Small intestine (tissue), 7 donors: Measurements from ENCODE around the gene CIBAR2. TPM values are rescaled to one million over a fixed set of nuclear protein-coding genes. Genes with fewer than 3 reads are reported as not detected.
A peak's percentile ranks its signal among the peaks of the same experiment; 100 is the strongest.

Experiments used
- DNase-seq, 2 donors: peaks; one replicate each; pipeline versions ENCODE4 v3.0.0 to v3.0.0-alpha.2; 2013
- FAIRE-seq: peaks from 2 replicates; lab custom pipeline; 2012; peaks lifted over from hg19 to GRCh38; lab: Jason Lieb, UNC
- H3K27ac ChIP-seq, 3 donors: one replicate each; pipeline ENCODE4 v1.5.1; 2013; ENCODE audit warnings: low read length in 2 of 3, mild to moderate bottlenecking in 2 of 3, control low read depth in 1 of 3, inconsistent platforms in 1 of 3, low read depth in 1 of 3, moderate library complexity in 1 of 3
- H3K27me3 ChIP-seq, 3 donors: one replicate each; pipeline ENCODE4 v1.6.1; 2013; ENCODE audit warnings: low read length in 3 of 3, inconsistent platforms in 1 of 3; ENCODE audit not compliant: control insufficient read depth in 3 of 3, insufficient read depth in 3 of 3
- H3K36me3 ChIP-seq, 3 donors: one replicate each; pipeline ENCODE4 v1.6.1; 2013; ENCODE audit warnings: low read length in 3 of 3, inconsistent platforms in 1 of 3, low read depth in 1 of 3, mild to moderate bottlenecking in 1 of 3, moderate library complexity in 1 of 3; ENCODE audit not compliant: control insufficient read depth in 3 of 3, insufficient read depth in 2 of 3
- H3K4me1 ChIP-seq, 3 donors: one replicate each; pipeline ENCODE4 v1.6.1; 2013; ENCODE audit warnings: low read length in 2 of 3, inconsistent platforms in 1 of 3, low read depth in 1 of 3, mild to moderate bottlenecking in 1 of 3, moderate library complexity in 1 of 3; ENCODE audit not compliant: control insufficient read depth in 3 of 3, insufficient read depth in 2 of 3
- H3K4me3 ChIP-seq, 3 donors: one replicate each; pipeline ENCODE4 v1.5.1; 2013; ENCODE audit warnings: low read length in 3 of 3, control low read depth in 1 of 3, inconsistent platforms in 1 of 3, low read depth in 1 of 3, mild to moderate bottlenecking in 1 of 3, moderate library complexity in 1 of 3
- H3K9me3 ChIP-seq, 2 donors: one replicate each; pipeline ENCODE4 v1.6.1; 2013; ENCODE audit warnings: low read depth in 1 of 2, low read length in 1 of 2; ENCODE audit not compliant: control insufficient read depth in 2 of 2, insufficient read depth in 1 of 2
- WGBS, 3 donors: extraction: QIAGEN DNeasy Blood & Tissue Kit; methylation state at CpG; one replicate each; pipeline ENCODE4 v1.1.7; 2013; 5-methylcytosine and 5-hydroxymethylcytosine counted together
- polyA plus RNA-seq, 4 donors: library from polyadenylated mRNA; stranded (reverse) in 3 of 4; unstranded in 1 of 4; fragments of 200-250 nt in 3 of 4; fragments of 120-200 nt in 1 of 4; gene quantifications; one replicate each; pipeline versions ENCODE4 v1.2.1 to v1.2.3, GENCODE V29; 2013
- donor health status: healthy with polysubstance abuse.
- donor health status: control.
- donor health status: control.
- donor health status: Bipolar disorder and iron deficiency.
- donor health status: healthy.

CIBAR2 gene
- polyA plus RNA-seq, 4 donors, result 0.04 to 3.0 (median 0.19) TPM; not detected in 1

- H3K9me3 ChIP-seq, result no peaks in the 10 kb centered on the region
- 92 to 96% (median 93%) methylated on average over 8 of the region's 8 CpGs for WGBS, 3 donors
- no peak overlapping the region for H3K27ac ChIP-seq
- no peaks in the 10 kb centered on the region for H3K27me3 ChIP-seq
- no peak for FAIRE-seq
- no peak for DNase-seq
- peaks cover 0 to 5% (median 0%) of the 10 kb centered on the region in 3 donors for H3K4me1 ChIP-seq
- H3K4me3 ChIP-seq, result no peak overlapping the region
- peaks cover 3 to 47% (median 7%) of the 10 kb centered on the region in 3 donors for H3K36me3 ChIP-seq
These were observed 43.5 kb downstream of the CIBAR2 start for GRCh38 chr16:85068746-85069145.

DNA sequence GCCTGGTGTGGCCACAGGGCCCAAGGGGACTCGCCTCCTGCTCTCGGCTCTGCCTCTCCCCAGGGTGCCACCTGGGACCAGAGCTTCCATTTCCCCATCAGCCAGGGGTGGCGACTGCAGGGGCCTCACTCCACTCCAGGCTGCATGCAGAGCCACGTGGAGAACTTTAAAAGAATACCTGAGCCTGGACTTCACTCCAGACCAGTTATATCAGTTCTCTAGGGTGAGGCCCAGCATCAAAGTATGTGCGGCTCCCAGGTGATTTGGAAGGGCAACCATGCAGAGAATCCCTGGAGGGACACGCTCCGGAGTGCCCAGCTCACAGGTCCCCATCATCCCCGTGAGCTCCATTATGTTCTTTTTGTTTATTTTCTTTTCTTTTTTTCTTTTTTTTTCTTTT lies 44.8 kb downstream of the CIBAR2 start:
- no peaks in the 10 kb centered on the region for H3K9me3 ChIP-seq
- no peak overlapping the region for H3K4me3 ChIP-seq
- WGBS, 3 donors, result 75 to 88% (median 88%) methylated on average over 8 of the region's 8 CpGs
- peaks cover 0 to 5% (median 0%) of the 10 kb centered on the region in 3 donors for H3K4me1 ChIP-seq
- no peak overlapping the region for H3K27ac ChIP-seq
- DNase-seq (peak in 1 of 2 donors; percentile 42), FAIRE-seq (no peak)
- H3K27me3 ChIP-seq, result no peaks in the 10 kb centered on the region
- H3K36me3 ChIP-seq, result peaks cover 3 to 34% (median 4%) of the 10 kb centered on the region in 3 donors

- Histone ChIP-seq H3K9me3 (no peaks in the 10 kb centered on the region), H3K27ac (no peak overlapping the region), H3K4me1 (peaks cover 0 to 5% (median 0%) of the 10 kb centered on the region in 3 donors), H3K27me3 (no peaks in the 10 kb centered on the region), H3K4me3 (no peak overlapping the region), H3K36me3 (peaks cover 2 to 34% (median 4%) of the 10 kb centered on the region in 3 donors)
- FAIRE-seq, result no peak
- DNase-seq, result no peak
- 93 to 96% (median 95%) methylated on average over 18 of the region's 18 CpGs for WGBS, 3 donors
These were observed 45.2 kb downstream of the CIBAR2 start for GRCh38 chr16:85067024-85067423.

- FAIRE-seq (no peak), DNase-seq (no peak)
- peaks cover 0 to 5% (median 0%) of the 10 kb centered on the region in 3 donors for H3K4me1 ChIP-seq
- H3K36me3 ChIP-seq, result peaks cover 0 to 33% (median 4%) of the 10 kb centered on the region in 3 donors
- WGBS, 3 donors, result 84 to 93% (median 90%) methylated on average over 12 of the region's 12 CpGs
- no peak overlapping the region for H3K27ac ChIP-seq
- H3K27me3 ChIP-seq, result no peaks in the 10 kb centered on the region
- H3K4me3 ChIP-seq, result no peak overlapping the region
- no peaks in the 10 kb centered on the region for H3K9me3 ChIP-seq
These were observed 45.9 kb downstream of the CIBAR2 start for GRCh38 chr16:85066346-85066885.

- peaks cover 0 to 5% (median 0%) of the 10 kb centered on the region in 3 donors for H3K4me1 ChIP-seq
- H3K27ac ChIP-seq, result no peak overlapping the region
- H3K9me3 ChIP-seq, result no peaks in the 10 kb centered on the region
- WGBS, 3 donors, result 90 to 96% (median 96%) methylated on average over 13 of the region's 13 CpGs
- H3K4me3 ChIP-seq, result no peak overlapping the region
- FAIRE-seq (no peak), DNase-seq (no peak)
- H3K27me3 ChIP-seq, result no peaks in the 10 kb centered on the region
- peaks cover 0 to 34% (median 4%) of the 10 kb centered on the region in 3 donors for H3K36me3 ChIP-seq
These were observed 47.2 kb downstream of the CIBAR2 start for GRCh38 chr16:85065099-85065498.

DNA sequence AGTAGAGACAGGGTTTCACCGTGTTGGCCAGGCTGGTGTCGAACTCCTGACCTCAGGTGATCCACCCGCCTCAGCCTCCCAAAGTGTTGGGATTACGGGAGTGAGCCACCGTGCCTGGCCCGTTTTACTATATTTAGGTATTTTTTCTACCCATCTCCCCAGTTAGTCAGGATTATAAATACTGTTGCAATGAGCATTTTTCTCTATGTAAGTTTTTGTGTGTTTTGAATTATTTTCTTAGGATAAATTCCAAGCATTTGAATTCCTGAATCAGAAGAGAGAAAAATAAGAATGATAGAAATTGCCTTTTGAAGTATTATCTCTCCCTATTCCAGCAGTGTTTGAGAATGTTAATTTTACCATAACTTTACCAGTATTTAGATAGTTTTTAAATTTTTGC lies 48.1 kb downstream of the CIBAR2 start:
- Histone ChIP-seq H3K4me3 (no peak overlapping the region), H3K4me1 (peaks cover 0 to 5% (median 0%) of the 10 kb centered on the region in 3 donors), H3K27me3 (no peaks in the 10 kb centered on the region), H3K9me3 (no peaks in the 10 kb centered on the region), H3K36me3 (peaks cover 0 to 27% (median 4%) of the 10 kb centered on the region in 3 donors), H3K27ac (no peak overlapping the region)
- DNase-seq (no peak), FAIRE-seq (no peak)
- 95 to 96% (median 96%) methylated on average over 6 of the region's 6 CpGs for WGBS, 3 donors

DNA sequence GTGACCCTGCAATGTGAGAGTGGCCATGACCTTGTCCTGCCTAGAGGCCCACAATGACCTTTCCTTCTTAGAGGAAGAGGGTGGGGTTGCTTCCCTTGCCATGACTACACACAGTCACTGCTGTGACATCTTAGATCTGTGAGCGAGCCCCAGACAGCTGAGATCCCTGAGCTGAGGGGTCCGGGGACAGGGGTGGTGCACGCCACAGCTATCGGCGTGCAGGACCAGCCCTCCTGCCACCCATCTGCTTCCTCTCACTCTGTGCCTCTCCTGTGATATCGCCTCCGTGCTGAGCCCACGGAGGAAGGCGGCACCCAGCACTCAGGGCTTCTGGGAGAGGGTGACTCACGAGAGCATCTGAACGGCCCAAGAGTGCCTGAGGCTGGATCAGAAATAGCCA lies 49.4 kb downstream of the CIBAR2 start:
- Histone ChIP-seq H3K27ac (no peak overlapping the region), H3K9me3 (no peaks in the 10 kb centered on the region), H3K4me1 (peaks cover 0 to 5% (median 0%) of the 10 kb centered on the region in 3 donors), H3K36me3 (peaks cover 0 to 20% (median 4%) of the 10 kb centered on the region in 3 donors), H3K27me3 (no peaks in the 10 kb centered on the region), H3K4me3 (no peak overlapping the region)
- 88 to 98% (median 95%) methylated on average over 9 to 11 of the region's 11 CpGs for WGBS, 3 donors
- FAIRE-seq (no peak), DNase-seq (no peak)

- H3K27ac ChIP-seq, result no peak overlapping the region
- H3K4me3 ChIP-seq, result no peak overlapping the region
- FAIRE-seq (no peak), DNase-seq (no peak)
- peaks cover 0 to 4% (median 0%) of the 10 kb centered on the region in 3 donors for H3K4me1 ChIP-seq
- 90 to 94% (median 93%) methylated on average over 9 of the region's 9 CpGs for WGBS, 3 donors
- no peaks in the 10 kb centered on the region for H3K9me3 ChIP-seq
- H3K36me3 ChIP-seq, result peaks cover 0 to 17% (median 3%) of the 10 kb centered on the region in 3 donors
- no peaks in the 10 kb centered on the region for H3K27me3 ChIP-seq
These were observed 49.9 kb downstream of the CIBAR2 start for GRCh38 chr16:85062323-85062722.
